KMS-11 (cell line): ENCODE measurements around the gene PJVK.
"Not testable (repeated sequence)": the region's sequence is repeated elsewhere in the genome, so short reads cannot be mapped to it uniquely, and the experiment has no call there.

Source experiments
- H2AFZ ChIP-seq: fragments of 200-600 bp; sonication (generic); 2 replicates; pipeline ENCODE4 v1.6.1; 2016; ENCODE audit warnings: antibody characterized with exemption, mixed run types, low read depth
- H3K27ac ChIP-seq: fragments of 200-600 bp; sonication (generic); 2 replicates; pipeline ENCODE4 v1.6.1; 2016; ENCODE audit warnings: mild to moderate bottlenecking, mixed run types
- H3K27me3 ChIP-seq: fragments of 200-600 bp; sonication (generic); 2 replicates; pipeline ENCODE4 v1.6.1; 2017; ENCODE audit warnings: mild to moderate bottlenecking, low read depth, mixed run types, moderate library complexity; ENCODE audit not compliant: insufficient read depth
- H3K36me3 ChIP-seq: fragments of 200-600 bp; sonication (generic); 2 replicates; pipeline ENCODE4 v1.6.1; 2017; ENCODE audit warnings: mild to moderate bottlenecking, mixed run types; ENCODE audit not compliant: insufficient read depth
- H3K4me1 ChIP-seq: fragments of 200-600 bp; sonication (generic); 2 replicates; pipeline ENCODE4 v1.6.1; 2016; ENCODE audit warnings: mild to moderate bottlenecking, low read depth, mixed run types; ENCODE audit not compliant: poor library complexity, severe bottlenecking
- H3K4me2 ChIP-seq: fragments of 200-600 bp; sonication (generic); 2 replicates; pipeline ENCODE4 v1.7.0; 2016; ENCODE audit warnings: mild to moderate bottlenecking, mixed run types
- H3K4me3 ChIP-seq: fragments of 200-600 bp; sonication (generic); IDR thresholded peaks from 2 replicates; pipeline ENCODE4 v1.6.1; 2017; ENCODE audit warnings: low read depth, low read length, mixed read lengths; ENCODE audit not compliant: insufficient read depth
- H3K79me2 ChIP-seq: fragments of 200-600 bp; sonication (generic); 2 replicates; pipeline ENCODE4 v1.6.1; 2016; ENCODE audit warnings: low read depth, mixed run types; ENCODE audit not compliant: insufficient read depth
- H3K9ac ChIP-seq: fragments of 200-600 bp; sonication (generic); 2 replicates; pipeline ENCODE4 v1.6.1; 2016; ENCODE audit warnings: mild to moderate bottlenecking, mixed run types
- H4K20me1 ChIP-seq: fragments of 200-600 bp; sonication (generic); 2 replicates; pipeline ENCODE4 v1.6.1; 2016; ENCODE audit warnings: mild to moderate bottlenecking, mixed run types; ENCODE audit not compliant: insufficient read depth
- CTCF ChIP-seq: fragments of 200-600 bp; sonication (generic); conservative IDR thresholded peaks from 2 replicates; pipeline ENCODE4 v1.6.1; 2017; ENCODE audit warnings: low read depth, mild to moderate bottlenecking, antibody characterized with exemption, low read length, moderate library complexity, mixed read lengths

The PJVK gene

GRCh38 chr2:178409261-178409660 is 41.9 kb upstream of the PJVK start:
- Histone ChIP-seq H3K4me3 (no peak overlapping the region), H4K20me1 (no peaks in the 10 kb centered on the region), H3K27me3 (no peaks in the 10 kb centered on the region), H3K9ac (no peak overlapping the region), H3K4me1 (peaks cover 68% of the 10 kb centered on the region), H3K36me3 (no peaks in the 10 kb centered on the region), H3K27ac (no peak overlapping the region), H2AFZ (no peak overlapping the region), H3K4me2 (no peak overlapping the region), H3K79me2 (peaks cover 4% of the 10 kb centered on the region; the same call in 1 of the 2 replicates)
- no peak for TF ChIP-seq CTCF

DNA sequence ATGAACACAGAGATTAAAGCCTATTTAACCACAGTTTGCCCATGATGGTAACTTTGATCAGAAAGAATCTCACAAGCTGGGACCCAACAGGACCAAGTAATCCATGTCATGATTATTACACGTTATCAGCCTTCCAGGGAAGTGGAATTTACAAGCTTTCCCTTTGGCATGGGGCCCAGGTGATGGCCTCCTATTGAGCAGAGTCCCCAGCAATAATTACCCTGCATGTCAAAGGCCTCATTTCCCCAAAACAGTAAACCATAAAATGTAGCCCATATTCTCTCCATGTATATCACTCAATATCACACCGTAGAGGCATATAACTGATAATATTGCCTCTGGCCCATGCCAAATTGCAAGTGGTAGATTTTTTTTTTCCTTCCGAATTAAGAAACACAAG is 39.1 kb upstream of the PJVK start:
- no peaks in the 10 kb centered on the region for H3K27me3 ChIP-seq
- H3K9ac ChIP-seq: no peak overlapping the region
- H2AFZ ChIP-seq: no peak overlapping the region
- peaks cover 25% of the 10 kb centered on the region; the same call in 1 of the 2 replicates for H3K79me2 ChIP-seq
- H3K36me3 ChIP-seq: no peaks in the 10 kb centered on the region
- TF ChIP-seq CTCF: no peak
- H3K4me1 ChIP-seq: peaks cover 62% of the 10 kb centered on the region
- peak overlapping the region; percentile 87; the same call in 1 of the 2 replicates for H3K4me2 ChIP-seq
- H3K4me3 ChIP-seq: no peak overlapping the region
- H3K27ac ChIP-seq: peak overlapping the region; percentile 96; the same call in 1 of the 2 replicates
- H4K20me1 ChIP-seq: no peaks in the 10 kb centered on the region

- not testable (repeated sequence) for H4K20me1 ChIP-seq, H3K36me3 ChIP-seq, H3K4me3 ChIP-seq, H3K27me3 ChIP-seq
- Histone ChIP-seq H3K4me1 (peaks cover 58% of the 10 kb centered on the region), H3K27ac (peak overlapping the region; percentile 96; the same call in 1 of the 2 replicates), H3K79me2 (peaks cover 25% of the 10 kb centered on the region; the same call in 1 of the 2 replicates), H3K4me2 (peak overlapping the region; percentile 87), H2AFZ (peak overlapping the region; percentile 56), H3K9ac (peak overlapping the region; percentile 95; the same call in 1 of the 2 replicates)
These were observed 38.7 kb upstream of the PJVK start for GRCh38 chr2:178412453-178412852.

- Histone ChIP-seq H3K36me3 (no peaks in the 10 kb centered on the region), H3K4me1 (peaks cover 49% of the 10 kb centered on the region), H3K79me2 (peaks cover 25% of the 10 kb centered on the region; the same call in 1 of the 2 replicates), H3K4me3 (peak overlapping the region; percentile 35), H3K4me2 (peak overlapping the region; percentile 87), H4K20me1 (no peaks in the 10 kb centered on the region), H3K27me3 (no peaks in the 10 kb centered on the region), H3K9ac (peak overlapping the region; percentile 95), H3K27ac (peak overlapping the region; percentile 96), H2AFZ (peak overlapping the region; percentile 56)
- no peak for TF ChIP-seq CTCF
These were observed 37.5 kb upstream of the PJVK start for GRCh38 chr2:178413472-178414265.
